Astrocyte of the cerebellum (primary cell): ENCODE results near the gene RBL1.
A peak's percentile ranks its signal among the peaks of the same experiment; 100 is the strongest.
"Not testable (repeated sequence)": the region's sequence is repeated elsewhere in the genome, so short reads cannot be mapped to it uniquely, and the experiment has no call there.

ENCODE experiments used
- DNase-seq: peaks from one replicate; pipeline ENCODE4 v3.0.0-alpha.2; 2011; ENCODE audit warnings: low read depth
- H3K4me3 ChIP-seq: 2 replicates; pipeline ENCODE4 v1.5.1; 2011; ENCODE audit warnings: mild to moderate bottlenecking, low read depth, low read length, moderate library complexity
- in situ Hi-C: cut with HindIII; loops from 2 replicates; pipeline ENCODE4 v1.10.0; 2017; ENCODE audit warnings: low sequenced_read_pairs
- TF ChIP-seq, protein P1 (sequence below): IDR thresholded peaks from 2 replicates; pipeline ENCODE4 v1.5.1; 2012; ENCODE audit warnings: low read length, low read depth, moderate library complexity, mild to moderate bottlenecking; ENCODE audit errors: missing control alignments

The RBL1 gene

DNA sequence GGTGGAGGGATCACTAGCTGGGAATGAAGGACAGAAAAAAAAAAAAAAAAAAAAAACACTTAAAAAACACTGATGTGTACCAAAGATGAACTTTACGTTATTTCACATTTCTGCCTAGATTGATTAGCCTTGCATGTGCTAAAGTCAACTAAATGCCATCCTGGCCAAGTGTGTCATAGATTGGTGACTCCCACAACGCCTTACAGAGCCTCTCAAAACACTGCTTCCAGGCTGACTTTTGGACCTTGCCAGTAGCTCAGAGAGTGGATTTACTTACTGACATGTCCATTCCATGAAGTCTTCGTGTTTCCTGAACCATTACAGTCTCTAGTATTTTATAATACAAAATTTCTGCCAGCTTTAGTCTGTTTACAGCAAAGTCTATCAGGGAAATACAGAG is 40.5 kb downstream of the RBL1 start:
- TF ChIP-seq, protein P1, sequence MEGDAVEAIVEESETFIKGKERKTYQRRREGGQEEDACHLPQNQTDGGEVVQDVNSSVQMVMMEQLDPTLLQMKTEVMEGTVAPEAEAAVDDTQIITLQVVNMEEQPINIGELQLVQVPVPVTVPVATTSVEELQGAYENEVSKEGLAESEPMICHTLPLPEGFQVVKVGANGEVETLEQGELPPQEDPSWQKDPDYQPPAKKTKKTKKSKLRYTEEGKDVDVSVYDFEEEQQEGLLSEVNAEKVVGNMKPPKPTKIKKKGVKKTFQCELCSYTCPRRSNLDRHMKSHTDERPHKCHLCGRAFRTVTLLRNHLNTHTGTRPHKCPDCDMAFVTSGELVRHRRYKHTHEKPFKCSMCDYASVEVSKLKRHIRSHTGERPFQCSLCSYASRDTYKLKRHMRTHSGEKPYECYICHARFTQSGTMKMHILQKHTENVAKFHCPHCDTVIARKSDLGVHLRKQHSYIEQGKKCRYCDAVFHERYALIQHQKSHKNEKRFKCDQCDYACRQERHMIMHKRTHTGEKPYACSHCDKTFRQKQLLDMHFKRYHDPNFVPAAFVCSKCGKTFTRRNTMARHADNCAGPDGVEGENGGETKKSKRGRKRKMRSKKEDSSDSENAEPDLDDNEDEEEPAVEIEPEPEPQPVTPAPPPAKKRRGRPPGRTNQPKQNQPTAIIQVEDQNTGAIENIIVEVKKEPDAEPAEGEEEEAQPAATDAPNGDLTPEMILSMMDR: no peak
- in situ Hi-C loops: no loop called here
- DNase-seq: no peak
- H3K4me3 ChIP-seq: no peak overlapping the region

DNA sequence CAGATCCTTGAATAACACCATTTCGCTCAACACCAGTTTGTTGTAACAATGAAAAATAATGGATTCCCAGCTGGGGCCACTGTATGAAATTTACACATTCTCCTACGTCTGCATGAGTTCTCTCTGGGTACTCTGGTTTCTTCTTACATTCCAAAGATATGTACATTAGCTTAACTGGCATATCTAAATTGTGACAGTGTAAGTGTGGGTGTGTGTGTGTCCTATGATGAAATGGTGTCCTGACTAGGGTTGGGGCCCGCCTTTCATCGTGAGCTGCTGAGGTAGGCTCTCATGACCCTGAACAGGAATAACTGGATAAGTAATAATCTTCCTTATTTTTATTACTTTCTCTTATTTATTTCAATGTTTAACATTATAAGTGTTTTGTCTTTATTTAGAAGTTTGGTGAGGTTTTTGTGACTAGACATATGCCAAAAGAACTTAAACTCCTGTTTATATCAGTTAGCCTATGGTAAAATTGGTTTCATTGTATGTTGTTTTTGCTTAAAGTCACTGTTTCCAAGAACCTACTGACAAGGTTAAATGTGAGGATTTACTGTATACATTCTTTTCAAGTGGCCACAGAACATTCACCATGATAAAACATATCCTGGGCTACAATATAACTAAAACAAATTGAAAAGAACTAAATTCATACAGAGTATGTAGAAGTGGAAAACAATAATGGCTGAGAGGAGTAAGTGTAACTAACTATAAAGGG is 42.4 kb downstream of the RBL1 start:
- in situ Hi-C loops: no loop called here

DNA sequence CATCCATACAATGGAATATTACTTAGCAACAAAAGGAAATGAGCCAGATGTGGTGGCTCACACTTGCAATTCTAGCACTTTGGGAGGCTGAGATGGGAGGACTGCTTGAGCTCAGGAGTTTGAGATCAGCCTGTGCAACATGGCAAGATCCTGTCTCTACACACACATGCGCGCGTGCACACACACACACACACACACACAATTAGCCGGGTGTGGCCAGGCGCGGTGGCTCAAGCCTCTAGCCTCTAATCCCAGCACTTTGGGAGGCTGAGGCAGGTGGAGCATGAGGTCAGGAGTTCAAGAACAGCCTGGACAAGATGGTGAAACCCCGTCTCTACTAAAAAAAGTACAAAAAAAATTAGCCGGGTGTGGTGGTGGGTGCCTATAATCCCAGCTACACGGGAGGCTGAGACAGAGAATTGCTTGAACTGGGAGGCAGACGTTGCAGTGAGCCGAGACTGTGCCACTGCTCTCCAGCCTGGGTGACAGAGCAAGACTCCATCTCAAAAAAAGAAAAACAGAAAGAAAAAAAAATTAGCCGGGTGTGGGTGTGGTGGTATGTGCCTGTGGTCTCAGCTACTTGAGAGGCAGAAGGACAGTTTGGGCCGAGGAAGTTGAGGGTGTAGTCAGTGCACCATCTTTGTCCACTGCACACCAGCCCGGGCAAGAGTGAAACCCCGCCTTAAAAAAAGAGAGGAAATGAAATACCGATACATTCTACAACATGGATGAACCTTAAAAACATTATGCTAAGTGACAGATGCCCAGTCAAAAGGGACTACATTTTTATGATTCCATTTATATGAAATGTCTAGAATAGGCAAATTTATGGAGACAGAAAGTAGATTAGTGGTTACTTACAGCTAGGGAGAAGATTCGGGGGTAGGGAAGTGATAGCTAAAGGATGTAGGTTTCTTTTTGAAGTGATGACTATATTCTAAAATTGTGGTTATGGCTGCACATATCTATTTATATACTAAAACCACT is 52.5 kb downstream of the RBL1 start:
- DNase-seq: no peak
- in situ Hi-C loops: no loop called here
- H3K4me3 ChIP-seq: no peak overlapping the region
- TF ChIP-seq, protein P1: no peak

More for the DNA sequence above, 42.4 kb downstream of the RBL1 start:
- no peak overlapping the region for H3K4me3 ChIP-seq
- DNase-seq: no peak
- TF ChIP-seq, protein P1: no peak

DNA sequence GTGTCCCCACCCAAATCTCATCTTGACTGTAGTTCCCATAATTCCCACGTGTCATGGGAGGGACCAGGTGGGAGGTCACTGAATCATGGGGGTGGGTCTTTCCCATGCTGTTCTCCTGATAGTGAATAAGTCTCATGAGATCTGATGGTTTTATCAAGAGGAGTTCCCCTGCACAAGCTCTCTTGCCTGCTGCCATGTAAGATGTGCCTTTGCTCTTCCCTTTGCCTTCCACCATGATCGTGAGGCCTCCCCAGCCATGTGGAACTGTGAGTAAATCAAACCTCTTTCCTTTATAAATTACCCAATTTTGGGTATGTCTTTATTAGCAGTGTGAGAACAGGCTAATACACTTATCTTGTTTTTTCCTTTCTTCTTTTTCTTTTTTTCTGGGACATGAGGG is 56.4 kb downstream of the RBL1 start:
- DNase-seq, in situ Hi-C loops, H3K4me3 ChIP-seq: not testable (repeated sequence)

DNA sequence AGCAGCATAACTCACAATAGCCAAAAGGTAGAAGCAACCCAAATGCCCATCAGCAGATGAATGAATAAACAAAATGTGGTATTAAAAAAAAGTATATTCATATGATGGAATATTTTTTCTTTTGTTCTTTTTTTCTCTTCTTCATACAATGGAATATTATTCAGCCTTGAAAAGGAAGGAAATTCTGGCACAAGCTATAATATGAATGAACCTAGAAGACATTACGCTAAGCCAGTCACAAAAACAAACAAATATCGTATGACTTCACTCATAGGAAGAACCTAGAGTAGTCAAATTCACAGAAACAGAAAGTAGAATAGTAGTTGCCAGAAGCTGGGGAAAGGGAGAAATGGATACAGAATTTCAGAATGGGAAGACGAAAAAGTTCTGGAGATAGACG is 63.7 kb downstream of the RBL1 start:
- in situ Hi-C loops: no loop called here
- H3K4me3 ChIP-seq: no peak overlapping the region
- DNase-seq: no peak
- TF ChIP-seq, protein P1: no peak

DNA sequence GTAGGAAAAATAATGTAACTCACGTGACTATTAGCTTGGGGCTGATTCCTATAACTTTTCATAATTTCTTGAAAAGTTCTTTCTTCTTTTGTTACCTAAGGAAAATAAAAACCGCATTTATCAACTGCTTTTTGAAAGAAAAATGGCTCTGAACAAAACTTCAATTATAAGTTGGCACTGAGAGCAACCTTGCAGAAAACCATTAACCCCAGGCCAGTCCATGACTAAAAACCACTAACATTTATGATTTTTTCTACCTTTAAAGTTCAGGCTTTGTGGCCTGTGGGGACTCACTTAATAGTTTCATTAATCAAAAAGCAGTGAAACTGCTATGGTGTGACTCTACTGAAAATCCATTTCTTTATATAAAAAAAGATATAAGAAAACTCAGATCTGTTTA is 75.2 kb downstream of the RBL1 start:
- peak; percentile 4 for DNase-seq
- H3K4me3 ChIP-seq: no peak overlapping the region
- in situ Hi-C loops: no loop called here
- TF ChIP-seq, protein P1: no peak

DNA sequence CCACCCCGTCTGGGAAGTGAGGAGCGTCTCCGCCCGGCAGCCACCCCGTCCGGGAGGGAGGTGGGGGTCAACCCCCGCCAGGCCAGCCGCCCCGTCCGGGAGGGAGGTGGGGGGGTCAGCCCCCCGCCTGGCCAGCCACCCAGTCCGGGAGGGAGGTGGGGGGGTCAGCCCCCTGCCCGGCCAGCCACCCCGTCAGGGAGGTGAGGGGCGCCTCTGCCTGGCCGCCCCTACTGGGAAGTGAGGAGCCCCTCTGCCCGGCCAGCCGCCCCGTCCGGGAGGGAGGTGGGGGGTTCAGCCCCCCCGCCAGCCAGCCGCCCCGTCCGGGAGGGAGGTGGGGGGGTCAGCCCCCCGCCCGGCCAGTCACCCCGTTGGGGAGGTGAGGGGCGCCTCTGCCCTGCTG is 83.2 kb downstream of the RBL1 start:
- in situ Hi-C loops, H3K4me3 ChIP-seq, DNase-seq: not testable (repeated sequence)

DNA sequence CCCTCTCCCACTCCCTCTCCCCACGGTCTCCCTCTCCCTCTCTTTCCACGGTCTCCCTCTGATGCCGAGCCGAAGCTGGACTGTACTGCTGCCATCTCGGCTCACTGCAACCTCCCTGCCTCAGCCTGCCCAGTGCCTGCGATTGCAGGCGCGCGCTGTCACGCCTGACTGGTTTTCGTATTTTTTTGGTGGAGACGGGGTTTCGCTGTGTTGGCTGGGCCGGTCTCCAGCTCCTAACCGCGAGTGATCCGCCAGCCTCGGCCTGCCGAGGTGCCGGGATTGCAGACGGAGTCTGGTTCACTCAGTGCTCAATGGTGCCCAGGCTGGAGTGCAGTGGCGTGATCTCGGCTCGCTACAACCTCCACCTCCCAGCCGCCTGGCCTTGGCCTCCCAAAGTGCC is 83.9 kb downstream of the RBL1 start:
- in situ Hi-C loops, H3K4me3 ChIP-seq, DNase-seq: not testable (repeated sequence)
